HG02588 (cell line): ENCODE data around the gene RAPGEF1.
"Not testable (repeated sequence)": the region's sequence is repeated elsewhere in the genome, so short reads cannot be mapped to it uniquely, and the experiment has no call there.

Source experiments
- ATAC-seq: cut with Tn5 transposase; IDR thresholded peaks from one replicate; pipeline ENCODE4 v1.9.1; 2021; ENCODE audit warnings: mild to moderate bottlenecking, moderate library complexity; ENCODE audit not compliant: unreplicated experiment

The RAPGEF1 gene

DNA sequence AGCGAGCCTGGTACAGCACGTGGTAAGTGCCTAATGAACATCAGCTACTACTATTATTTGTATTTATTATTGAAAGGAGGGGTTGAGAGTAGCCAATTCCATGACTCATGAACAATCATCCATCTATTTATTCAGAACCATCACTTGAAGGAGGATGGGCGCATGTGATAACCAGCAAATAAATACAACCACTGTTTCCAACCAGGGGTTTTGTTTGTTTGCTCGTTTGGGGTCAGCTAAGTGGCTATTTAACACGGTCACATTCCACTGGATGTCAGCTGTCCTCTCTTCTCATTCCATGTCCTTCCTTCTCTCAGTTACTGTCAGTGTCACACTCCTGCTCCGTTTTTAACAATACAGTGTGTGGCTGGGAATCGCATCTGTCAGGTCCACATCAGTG, 8.6 kb downstream of the RAPGEF1 start:
- ATAC-seq: no peak

DNA sequence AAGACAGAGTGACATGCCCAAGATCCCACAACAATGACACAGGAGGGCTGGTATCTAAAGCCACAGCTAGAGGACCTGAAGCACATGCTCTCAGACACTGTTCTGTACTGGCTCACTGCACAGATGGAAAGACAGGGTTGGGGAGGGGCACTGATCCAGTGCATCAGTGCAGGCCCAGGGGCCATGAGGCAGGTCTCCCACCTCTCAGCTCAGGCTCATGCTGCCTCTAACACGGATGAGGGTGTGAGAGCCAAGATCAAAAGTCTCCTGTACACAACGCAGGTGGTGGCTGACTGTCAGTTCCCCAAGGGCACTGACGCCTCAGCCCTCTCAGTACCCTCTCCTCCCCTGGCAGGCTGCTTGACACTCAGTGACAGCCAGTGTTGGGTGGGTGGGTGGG, 10.9 kb downstream of the RAPGEF1 start:
- ATAC-seq: no peak

DNA sequence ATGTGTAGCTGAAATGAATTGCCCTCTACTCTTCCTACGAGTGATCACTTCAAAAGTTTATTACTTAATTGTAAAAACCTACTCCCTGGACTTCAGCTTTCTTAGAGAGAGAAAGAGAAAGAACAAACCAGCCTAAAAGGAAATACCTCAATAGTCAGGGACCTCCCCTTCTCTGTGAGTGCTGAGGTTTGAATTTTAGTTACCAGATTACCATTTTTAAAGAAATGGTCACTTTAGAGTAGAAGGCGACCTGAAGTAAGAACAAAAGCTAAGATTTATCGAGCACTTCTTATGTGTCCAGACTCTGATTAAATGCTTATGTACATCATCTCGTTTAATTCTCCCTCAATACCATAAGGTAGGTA, 11.3 kb downstream of the RAPGEF1 start:
- ATAC-seq: no peak

DNA sequence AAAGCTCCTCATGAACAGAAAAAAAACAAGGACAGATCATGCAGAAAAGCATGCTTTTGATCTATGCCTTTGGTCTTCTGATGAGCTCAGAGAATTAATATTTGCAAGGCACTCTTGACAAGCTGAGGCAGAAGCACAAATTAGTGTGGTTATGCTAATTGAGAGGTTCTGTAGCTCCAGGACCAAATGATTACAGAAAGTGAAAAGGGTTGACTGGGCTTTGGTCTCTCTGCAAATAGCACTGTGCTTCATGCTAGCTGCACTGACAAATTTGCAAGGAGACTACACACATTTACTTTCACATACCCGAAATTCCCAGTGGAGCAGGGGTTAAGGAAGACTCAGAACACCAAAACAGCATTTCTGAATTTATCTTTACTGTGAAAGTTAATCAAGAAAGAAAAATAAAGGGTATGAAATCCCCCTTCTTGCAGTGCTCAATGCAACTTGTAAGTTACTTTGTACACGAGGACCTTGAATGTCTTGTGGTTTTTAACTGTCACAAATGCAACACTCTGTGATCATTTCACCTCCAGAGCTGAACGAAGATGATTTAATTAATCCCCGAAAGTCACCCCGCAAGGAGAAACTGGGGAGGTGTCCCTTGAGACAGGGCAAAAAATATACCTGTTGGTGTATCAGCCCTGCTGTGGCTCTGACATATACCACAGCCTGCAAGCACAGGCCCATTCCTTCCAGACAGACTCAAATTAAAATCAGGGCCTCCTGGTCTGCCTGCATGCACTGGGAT, 11.9 kb downstream of the RAPGEF1 start:
- peak; percentile 28 for ATAC-seq

DNA sequence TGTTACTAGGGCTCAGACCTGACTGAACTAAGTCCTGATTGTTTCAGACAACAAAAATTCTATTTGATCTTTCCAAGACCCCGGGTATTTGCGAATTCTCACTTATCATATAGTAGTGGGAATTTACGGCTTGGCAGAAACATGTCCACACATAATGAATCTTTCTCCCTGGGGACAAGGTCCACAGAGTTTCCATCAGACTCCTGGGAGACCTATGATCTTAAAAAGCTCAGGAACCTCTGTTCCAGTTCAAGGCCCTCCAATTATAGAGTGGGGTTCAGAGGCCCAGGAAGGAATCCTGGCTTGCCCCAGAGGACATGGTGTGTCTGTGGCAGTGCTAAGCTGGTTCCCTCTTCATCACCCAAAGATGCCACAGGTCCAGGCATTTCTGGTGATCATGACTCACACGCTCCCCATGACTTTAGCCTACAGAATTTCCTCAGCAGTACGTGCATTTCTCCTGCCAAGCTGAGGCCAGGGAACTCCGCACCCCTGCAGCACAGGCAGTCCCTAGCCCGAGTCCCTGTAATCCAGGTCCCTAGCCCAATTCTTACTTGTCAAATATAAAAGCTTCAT, 12.6 kb downstream of the RAPGEF1 start:
- ATAC-seq: no peak

DNA sequence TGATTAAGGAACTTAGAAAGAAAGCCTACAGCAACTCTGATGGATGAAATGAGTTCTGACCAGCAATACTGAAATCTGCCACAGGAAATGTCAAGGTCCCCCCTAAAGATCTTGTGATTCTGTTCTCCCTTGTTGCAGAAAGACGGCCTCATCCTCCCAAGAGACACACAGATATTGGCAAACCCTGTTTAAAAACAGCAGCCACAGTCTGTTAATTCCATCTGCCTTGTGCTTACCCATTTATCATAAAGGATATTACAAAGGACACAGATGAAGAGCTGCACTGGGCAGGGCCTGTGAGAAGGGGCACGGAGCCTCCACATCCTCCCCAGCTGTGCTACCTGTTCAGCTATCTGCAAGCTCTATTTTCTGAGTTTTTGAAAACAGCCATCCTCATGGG, 15.2 kb downstream of the RAPGEF1 start:
- no peak for ATAC-seq

GRCh38 chr9:131723632-131724031, 16.2 kb downstream of the RAPGEF1 start:
- ATAC-seq: no peak

DNA sequence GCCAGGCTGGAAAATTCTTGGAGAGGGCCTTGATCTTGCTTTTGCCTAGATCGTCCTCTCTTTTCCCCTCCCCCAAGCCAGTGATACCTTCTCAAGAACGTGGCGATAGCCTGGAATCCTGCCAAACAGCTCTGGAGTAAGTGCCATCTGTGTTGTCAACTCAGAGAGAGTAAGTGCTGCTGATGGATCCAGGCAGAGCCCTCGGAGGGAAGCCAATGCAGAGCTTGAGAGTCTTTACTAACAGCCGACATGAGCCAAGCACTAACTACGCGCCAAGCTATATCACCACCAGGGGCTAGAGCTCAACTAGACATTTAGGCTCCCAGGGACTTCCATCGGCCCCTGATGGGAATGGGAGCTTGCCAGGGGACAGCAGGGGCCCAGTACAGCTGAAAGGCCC, 17.6 kb downstream of the RAPGEF1 start:
- no peak for ATAC-seq

DNA sequence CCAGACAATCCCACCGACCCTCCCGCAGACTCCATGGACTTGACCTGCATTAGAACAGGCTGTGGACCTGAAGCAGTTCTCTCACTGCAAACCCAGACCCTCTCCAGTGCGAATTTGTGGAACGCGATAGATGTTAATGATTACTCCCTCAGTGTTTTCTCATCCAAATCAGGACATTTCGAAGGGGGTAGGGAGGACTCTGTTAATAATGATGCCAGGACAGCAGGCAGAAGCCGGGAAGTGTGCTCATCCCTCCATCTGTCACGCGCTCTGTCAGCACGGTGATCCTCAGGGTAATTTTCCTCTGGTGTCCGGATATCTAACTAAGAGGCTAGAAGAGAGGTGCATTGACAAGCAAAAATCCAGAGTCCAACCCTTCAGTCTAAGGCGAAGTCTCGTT, 18.8 kb downstream of the RAPGEF1 start:
- ATAC-seq: no peak

- ATAC-seq: no peak
These were observed 19.5 kb downstream of the RAPGEF1 start for GRCh38 chr9:131720330-131720729.

GRCh38 chr9:131719262-131719908, 20.5 kb downstream of the RAPGEF1 start:
- no peak for ATAC-seq

DNA sequence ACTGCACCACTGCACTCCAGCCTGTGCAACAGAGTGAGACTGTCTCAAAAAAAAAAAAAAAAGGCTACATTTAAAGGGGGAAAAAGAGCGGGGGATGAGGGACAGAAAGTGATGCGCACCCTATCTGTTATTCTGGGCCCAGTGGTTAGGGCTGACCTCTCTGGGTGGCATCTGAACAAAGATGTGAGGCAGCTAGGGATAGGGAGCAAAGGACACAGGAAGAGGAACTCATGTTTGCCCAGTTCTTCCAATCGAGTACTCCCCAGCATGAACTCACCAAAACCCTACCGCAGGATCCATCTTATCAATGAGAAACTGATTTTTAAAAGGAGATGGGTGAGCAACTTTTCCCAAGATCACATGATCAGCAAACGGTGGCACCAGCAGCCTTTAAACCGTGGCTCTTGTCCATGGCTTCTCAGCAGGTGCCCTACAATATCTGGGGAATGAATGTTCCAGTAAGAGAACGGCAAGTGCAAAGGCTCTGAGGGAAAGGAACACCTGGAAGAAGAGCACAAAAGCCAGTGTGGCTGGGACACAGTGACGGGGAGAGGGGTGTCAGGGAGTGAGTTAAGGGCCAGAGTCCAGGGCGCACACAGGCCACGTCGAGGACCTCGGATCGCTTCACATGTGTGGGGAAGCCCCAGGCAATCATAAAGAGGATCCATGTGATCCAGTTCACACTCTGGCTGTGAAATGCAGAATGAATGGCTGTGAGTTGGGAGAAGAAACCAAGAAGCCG, 22.0 kb downstream of the RAPGEF1 start:
- ATAC-seq: no peak

- no peak for ATAC-seq
These were observed 24.0 kb downstream of the RAPGEF1 start for GRCh38 chr9:131715906-131716305.

GRCh38 chr9:131714821-131715220, 25.1 kb downstream of the RAPGEF1 start:
- no peak for ATAC-seq

- ATAC-seq: no peak
These were observed 25.7 kb downstream of the RAPGEF1 start for GRCh38 chr9:131714161-131714646.

GRCh38 chr9:131713016-131713415, 26.9 kb downstream of the RAPGEF1 start:
- ATAC-seq: no peak

DNA sequence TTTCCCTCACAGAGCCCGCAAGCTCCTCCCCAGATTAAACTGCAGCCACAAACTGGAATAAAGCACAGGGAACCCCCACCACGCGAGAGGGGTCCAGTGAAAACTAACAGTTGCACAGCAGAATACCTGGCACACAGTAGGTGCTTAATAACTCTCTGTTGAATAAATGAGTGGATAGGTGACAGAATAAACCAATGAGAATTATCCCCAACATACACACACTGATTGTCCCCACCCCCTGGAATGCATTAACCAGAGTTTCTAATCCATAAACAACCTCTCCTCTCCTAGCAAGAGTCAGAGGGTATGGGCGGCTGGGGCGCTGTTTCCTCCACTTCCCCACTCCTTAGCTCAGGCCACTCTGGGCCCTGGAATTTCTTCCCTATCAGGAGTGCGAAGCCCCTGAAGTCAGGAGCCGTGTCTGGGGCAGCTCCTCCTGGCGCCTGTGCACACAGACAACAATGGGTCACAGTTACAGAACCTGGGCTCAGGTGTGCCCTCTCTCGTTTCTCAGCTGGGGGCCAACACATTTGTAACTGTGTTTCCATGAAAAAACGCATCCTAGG, 27.6 kb downstream of the RAPGEF1 start:
- no peak for ATAC-seq

GRCh38 chr9:131709771-131710431, 30.0 kb downstream of the RAPGEF1 start:
- ATAC-seq: no peak

DNA sequence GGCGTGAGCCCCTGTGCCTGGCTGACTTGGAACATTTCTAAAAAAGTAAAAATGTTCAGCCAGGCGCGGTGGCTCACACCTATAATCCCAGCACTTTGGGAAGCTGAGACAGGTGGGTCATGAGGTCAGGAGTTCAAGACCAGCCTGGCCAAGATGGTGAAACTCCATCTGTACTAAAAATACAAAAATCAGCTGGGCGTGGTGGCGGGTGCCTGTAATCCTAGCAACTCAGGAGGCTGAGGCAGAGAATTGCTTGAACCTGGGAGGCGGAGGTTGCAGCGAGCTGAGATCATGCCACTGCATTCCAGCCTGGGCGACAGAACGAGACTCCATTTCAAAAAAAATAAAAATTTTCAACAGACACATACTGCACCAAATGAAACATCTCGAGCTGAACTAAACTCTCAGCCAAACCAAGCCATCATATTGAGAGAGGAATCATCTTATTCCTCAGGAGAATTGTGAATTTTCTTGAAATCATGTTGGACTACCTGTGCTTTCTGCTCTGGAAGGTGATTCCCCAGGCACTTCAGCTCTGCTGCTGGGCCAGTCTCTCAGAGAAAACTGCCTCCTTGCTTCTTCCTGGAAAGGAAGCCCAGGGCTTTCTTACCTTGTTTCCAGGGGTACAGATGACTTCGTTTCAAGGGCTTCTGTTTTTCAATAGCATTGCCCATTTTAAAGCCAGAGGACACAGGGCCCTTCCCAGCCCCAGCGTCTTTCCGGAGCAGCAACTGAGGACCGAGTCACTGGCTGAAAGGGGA, 30.7 kb downstream of the RAPGEF1 start:
- not testable (repeated sequence) for ATAC-seq
